OCI-LY1 (cell line): ENCODE data around the gene DGCR8.

Experiments
- H2AFZ ChIP-seq: fragments of 200-600 bp; sonication (generic), shearing (Covaris generic); 2 replicates; pipeline ENCODE4 v1.6.0; 2014; ENCODE audit warnings: antibody characterized with exemption, mild to moderate bottlenecking, low read length
- H3F3A ChIP-seq: fragments of 200-600 bp; sonication (generic), shearing (Covaris generic); 2 replicates; pipeline ENCODE4 v1.6.0; 2014; ENCODE audit warnings: mild to moderate bottlenecking, antibody characterized with exemption, low read length, moderate library complexity; ENCODE audit not compliant: insufficient read depth
- H3K27ac ChIP-seq: fragments of 200-600 bp; sonication (generic); 2 replicates; pipeline ENCODE4 v1.5.1; 2014; ENCODE audit warnings: low read length, mixed run types, mild to moderate bottlenecking, low read depth; ENCODE audit not compliant: poor library complexity, severe bottlenecking
- H3K27me3 ChIP-seq: fragments of 200-600 bp; sonication (generic); 2 replicates; pipeline ENCODE4 v1.6.0; 2014; ENCODE audit warnings: antibody characterized with exemption, mild to moderate bottlenecking, low read length, moderate library complexity; ENCODE audit not compliant: insufficient read depth
- H3K36me3 ChIP-seq: fragments of 200-600 bp; sonication (generic); 2 replicates; pipeline ENCODE4 v1.6.1; 2014; ENCODE audit warnings: mild to moderate bottlenecking, antibody characterized with exemption, low read length, moderate library complexity, mixed read lengths; ENCODE audit not compliant: insufficient read depth
- H3K4me1 ChIP-seq: fragments of 200-600 bp; sonication (generic); 2 replicates; pipeline ENCODE4 v1.5.1; 2014; ENCODE audit warnings: mild to moderate bottlenecking, low read length, moderate library complexity; ENCODE audit not compliant: insufficient read depth, severe bottlenecking
- H3K4me2 ChIP-seq: fragments of 200-600 bp; sonication (generic), shearing (Covaris generic); 2 replicates; pipeline ENCODE4 v1.6.1; 2014; ENCODE audit warnings: low read length
- H3K4me3 ChIP-seq: fragments of 200-600 bp; sonication (generic); 2 replicates; pipeline ENCODE4 v1.5.1; 2014; ENCODE audit warnings: low read length, low read depth, mild to moderate bottlenecking, mixed read lengths; ENCODE audit not compliant: poor library complexity, severe bottlenecking
- H3K79me2 ChIP-seq: fragments of 200-600 bp; shearing (Covaris generic); 2 replicates; pipeline ENCODE4 v1.6.1; 2016; ENCODE audit warnings: mixed run types, low read length, mixed read lengths; ENCODE audit not compliant: insufficient read depth
- H3K9ac ChIP-seq: fragments of 200-600 bp; sonication (generic), shearing (Covaris generic); 2 replicates; pipeline ENCODE4 v1.6.1; 2014; ENCODE audit warnings: mild to moderate bottlenecking, low read length, mixed read lengths
- H3K9me2 ChIP-seq: fragments of 200-600 bp; sonication (generic), shearing (Covaris generic); 2 replicates; pipeline ENCODE4 v1.6.1; 2014; ENCODE audit warnings: low read depth, mild to moderate bottlenecking, low read length, mixed read lengths
- H3K9me3 ChIP-seq: fragments of 200-600 bp; shearing (Covaris generic); 2 replicates; pipeline ENCODE4 v1.6.1; 2014; ENCODE audit warnings: low read length, mixed read lengths
- H4K20me1 ChIP-seq: fragments of 200-600 bp; sonication (generic), shearing (Covaris generic); 2 replicates; pipeline ENCODE4 v1.6.0; 2016; ENCODE audit warnings: mild to moderate bottlenecking, low read length; ENCODE audit not compliant: insufficient read depth
- EZH2 ChIP-seq: fragments of 200-600 bp; sonication (generic), shearing (Covaris generic); IDR thresholded peaks from 2 replicates; pipeline ENCODE4 v1.8.0; 2017; ENCODE audit warnings: borderline replicate concordance, mixed run types, mild to moderate bottlenecking, antibody characterized with exemption, low read length, moderate library complexity, mixed read lengths
- TF ChIP-seq, protein P1 (sequence below): fragments of 200-600 bp; sonication (generic), shearing (Covaris generic); IDR thresholded peaks from 2 replicates; pipeline ENCODE4 v1.5.1; 2017; ENCODE audit warnings: mild to moderate bottlenecking, antibody characterized with exemption, low read length, moderate library complexity, mixed read lengths

The DGCR8 gene

DNA sequence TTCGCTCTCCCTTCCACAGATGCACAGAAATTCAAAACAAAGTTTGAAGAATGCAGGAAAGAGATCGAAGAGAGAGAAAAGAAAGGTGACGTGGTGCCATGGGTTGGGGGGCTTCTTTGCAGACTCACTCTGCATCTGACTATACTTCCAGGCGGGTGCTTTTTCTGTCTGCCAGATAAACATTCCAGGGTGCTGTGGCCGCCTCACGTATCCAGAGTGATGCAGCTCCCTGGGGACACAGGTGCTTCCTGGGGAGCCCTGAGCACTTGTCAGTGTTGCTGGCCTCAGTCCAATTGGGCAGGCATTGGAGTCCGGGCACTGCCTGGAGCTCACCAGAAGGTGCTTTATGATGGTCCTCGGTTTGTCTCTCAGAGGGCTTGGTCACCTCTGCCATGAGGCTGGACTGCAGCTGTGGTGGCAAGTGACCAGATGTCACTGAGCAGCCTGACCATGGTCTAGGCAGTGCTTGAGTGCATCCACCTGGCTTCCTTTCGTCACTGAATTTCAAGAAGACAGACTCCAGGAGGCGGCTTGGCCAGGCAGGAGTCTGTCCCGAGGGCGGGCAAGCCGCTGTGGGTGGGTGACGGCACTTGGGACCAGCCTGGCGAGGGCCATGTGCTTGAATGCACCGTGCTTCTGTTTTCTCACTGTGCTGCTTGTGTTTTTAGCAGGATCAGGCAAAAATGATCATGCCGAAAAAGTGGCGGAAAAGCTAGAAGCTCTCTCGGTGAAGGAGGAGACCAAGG, 46.4 kb downstream of the DGCR8 start:
- no peak overlapping the region for H3K4me3 ChIP-seq
- no peaks in the 10 kb centered on the region; the same call in 1 of the 2 replicates for H3F3A ChIP-seq
- no peak for TF ChIP-seq EZH2
- TF ChIP-seq, protein P1, sequence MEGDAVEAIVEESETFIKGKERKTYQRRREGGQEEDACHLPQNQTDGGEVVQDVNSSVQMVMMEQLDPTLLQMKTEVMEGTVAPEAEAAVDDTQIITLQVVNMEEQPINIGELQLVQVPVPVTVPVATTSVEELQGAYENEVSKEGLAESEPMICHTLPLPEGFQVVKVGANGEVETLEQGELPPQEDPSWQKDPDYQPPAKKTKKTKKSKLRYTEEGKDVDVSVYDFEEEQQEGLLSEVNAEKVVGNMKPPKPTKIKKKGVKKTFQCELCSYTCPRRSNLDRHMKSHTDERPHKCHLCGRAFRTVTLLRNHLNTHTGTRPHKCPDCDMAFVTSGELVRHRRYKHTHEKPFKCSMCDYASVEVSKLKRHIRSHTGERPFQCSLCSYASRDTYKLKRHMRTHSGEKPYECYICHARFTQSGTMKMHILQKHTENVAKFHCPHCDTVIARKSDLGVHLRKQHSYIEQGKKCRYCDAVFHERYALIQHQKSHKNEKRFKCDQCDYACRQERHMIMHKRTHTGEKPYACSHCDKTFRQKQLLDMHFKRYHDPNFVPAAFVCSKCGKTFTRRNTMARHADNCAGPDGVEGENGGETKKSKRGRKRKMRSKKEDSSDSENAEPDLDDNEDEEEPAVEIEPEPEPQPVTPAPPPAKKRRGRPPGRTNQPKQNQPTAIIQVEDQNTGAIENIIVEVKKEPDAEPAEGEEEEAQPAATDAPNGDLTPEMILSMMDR = no peak
- peaks cover 7% of the 10 kb centered on the region for H3K79me2 ChIP-seq
- H4K20me1 ChIP-seq = no peaks in the 10 kb centered on the region
- H3K9ac ChIP-seq = no peak overlapping the region
- H3K4me1 ChIP-seq = peaks cover 6% of the 10 kb centered on the region
- no peaks in the 10 kb centered on the region for H3K27me3 ChIP-seq
- H2AFZ ChIP-seq = no peak overlapping the region
- H3K9me2 ChIP-seq = no peaks in the 10 kb centered on the region
- no peak overlapping the region for H3K4me2 ChIP-seq
- no peaks in the 10 kb centered on the region for H3K9me3 ChIP-seq
- H3K36me3 ChIP-seq = peaks cover 64% of the 10 kb centered on the region
- H3K27ac ChIP-seq = no peak overlapping the region

DNA sequence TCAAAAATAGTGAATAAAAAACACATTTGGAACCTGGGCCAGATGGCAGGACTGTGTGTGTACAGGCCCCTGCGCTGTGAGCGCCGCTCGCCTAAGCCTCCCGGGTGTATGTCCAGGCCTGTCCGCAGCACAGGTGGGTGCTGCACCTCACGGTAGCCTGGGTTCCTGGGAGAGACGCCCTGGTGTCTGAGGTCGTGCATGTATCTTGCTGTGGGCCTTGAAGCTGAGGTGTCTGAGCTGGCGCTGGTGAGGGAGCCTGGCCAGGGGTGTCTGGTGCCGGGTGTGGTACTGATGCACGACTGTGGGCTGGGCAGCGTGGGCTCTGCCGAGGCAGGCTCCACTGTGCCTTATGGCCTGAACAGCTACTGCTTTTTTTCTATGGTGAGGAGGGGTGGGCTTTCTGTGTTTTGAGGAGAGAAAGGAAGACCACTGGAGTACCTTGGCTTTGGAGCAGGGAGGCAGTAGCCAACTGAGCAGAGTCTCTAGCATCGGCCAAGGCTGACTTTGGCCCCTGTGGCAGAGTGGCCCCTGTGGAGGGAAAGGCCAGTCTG, 47.4 kb downstream of the DGCR8 start:
- Histone ChIP-seq H3K27ac (no peak overlapping the region), H3K9ac (no peak overlapping the region)

DNA sequence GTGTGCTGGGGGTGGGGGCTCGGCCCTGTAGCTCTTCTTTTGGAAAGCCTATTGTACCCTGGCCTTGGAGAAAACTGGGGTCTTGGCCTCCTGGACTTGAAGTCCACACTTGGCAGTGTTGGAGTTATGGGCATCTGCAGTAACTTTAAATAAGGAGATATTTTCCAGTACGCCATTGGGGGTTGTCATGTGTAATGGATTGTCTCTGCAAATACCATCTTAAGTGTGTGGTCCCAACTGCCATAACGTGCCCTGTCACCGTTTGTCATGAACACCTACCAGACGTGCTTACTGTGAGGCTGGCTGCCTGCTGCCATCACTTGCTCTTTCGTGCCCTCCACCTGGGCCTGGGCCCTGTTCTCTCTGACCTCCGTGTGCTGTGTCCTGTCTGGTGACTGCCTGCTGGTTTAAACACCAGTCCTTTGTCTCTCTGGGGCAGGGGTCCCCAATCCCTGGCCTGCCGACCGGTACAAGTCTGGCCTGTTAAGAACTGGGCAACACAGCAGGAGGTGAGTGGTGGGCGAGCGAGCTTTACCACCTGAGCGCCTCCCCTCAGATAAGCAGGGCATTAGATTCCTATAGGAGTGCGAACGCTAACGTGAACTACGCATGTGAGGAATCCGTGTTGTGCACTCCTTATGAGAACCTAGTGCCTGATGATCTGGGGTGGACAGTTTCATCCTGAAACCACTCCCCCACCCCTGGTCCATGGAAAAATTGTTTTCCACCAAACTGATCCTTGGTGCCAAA, 48.0 kb downstream of the DGCR8 start:
- H2AFZ ChIP-seq = no peak overlapping the region
- no peaks in the 10 kb centered on the region; the same call in 1 of the 2 replicates for H3F3A ChIP-seq
- TF ChIP-seq, protein P1 = no peak
- no peaks in the 10 kb centered on the region for H4K20me1 ChIP-seq
- H3K79me2 ChIP-seq = no peaks in the 10 kb centered on the region
- H3K36me3 ChIP-seq = peaks cover 54% of the 10 kb centered on the region
- H3K4me3 ChIP-seq = no peak overlapping the region
- H3K27ac ChIP-seq = no peak overlapping the region
- no peak overlapping the region for H3K9ac ChIP-seq
- H3K27me3 ChIP-seq = no peaks in the 10 kb centered on the region
- no peaks in the 10 kb centered on the region for H3K9me2 ChIP-seq
- H3K9me3 ChIP-seq = no peaks in the 10 kb centered on the region
- no peak overlapping the region for H3K4me2 ChIP-seq
- H3K4me1 ChIP-seq = peaks cover 6% of the 10 kb centered on the region

More for the DNA sequence above, 47.4 kb downstream of the DGCR8 start:
- H4K20me1 ChIP-seq = no peaks in the 10 kb centered on the region
- H3K4me1 ChIP-seq = peaks cover 6% of the 10 kb centered on the region
- no peaks in the 10 kb centered on the region for H3K9me2 ChIP-seq
- H3K36me3 ChIP-seq = peaks cover 55% of the 10 kb centered on the region
- no peaks in the 10 kb centered on the region for H3K27me3 ChIP-seq
- no peaks in the 10 kb centered on the region; the same call in 1 of the 2 replicates for H3F3A ChIP-seq
- no peak overlapping the region for H2AFZ ChIP-seq
- TF ChIP-seq, protein P1 = no peak
- H3K79me2 ChIP-seq = peaks cover under 1% of the 10 kb centered on the region; the same call in 1 of the 2 replicates
- H3K4me3 ChIP-seq = no peak overlapping the region
- no peak overlapping the region for H3K4me2 ChIP-seq
- no peaks in the 10 kb centered on the region for H3K9me3 ChIP-seq
